Ramos (cell line): Measurements from ENCODE around the gene RINT1.
"Not testable (repeated sequence)": the region's sequence is repeated elsewhere in the genome, so short reads cannot be mapped to it uniquely, and the experiment has no call there.

Experiments used
- in situ Hi-C: fragments of 300-500 bp; cut with MboI; formaldehyde crosslinking; loops from one replicate; pipeline ENCODE4 v1.14.3; 2022; ENCODE audit warnings: low sequenced_read_pairs; ENCODE audit not compliant: unreplicated experiment

The RINT1 gene

GRCh38 chr7:105531792-105532671 lies at the start of gene RINT1:
TSS of gene RINT1 (plus strand) at chr7:105532201. CDS start at chr7:105532316, 115 bp downstream.
- in situ Hi-C loops = no loop called here

GRCh38 chr7:105487579-105488571 lies 44.1 kb upstream of the RINT1 start:
- in situ Hi-C loops = no loop called here

GRCh38 chr7:105489409-105489808 lies 42.6 kb upstream of the RINT1 start:
- in situ Hi-C loops = no loop called here

GRCh38 chr7:105493196-105493922 lies 38.6 kb upstream of the RINT1 start:
- in situ Hi-C loops = no loop called here

- in situ Hi-C loops = no loop called here
Measured at GRCh38 chr7:105493923-105494315, 38.1 kb upstream of the RINT1 start.

DNA sequence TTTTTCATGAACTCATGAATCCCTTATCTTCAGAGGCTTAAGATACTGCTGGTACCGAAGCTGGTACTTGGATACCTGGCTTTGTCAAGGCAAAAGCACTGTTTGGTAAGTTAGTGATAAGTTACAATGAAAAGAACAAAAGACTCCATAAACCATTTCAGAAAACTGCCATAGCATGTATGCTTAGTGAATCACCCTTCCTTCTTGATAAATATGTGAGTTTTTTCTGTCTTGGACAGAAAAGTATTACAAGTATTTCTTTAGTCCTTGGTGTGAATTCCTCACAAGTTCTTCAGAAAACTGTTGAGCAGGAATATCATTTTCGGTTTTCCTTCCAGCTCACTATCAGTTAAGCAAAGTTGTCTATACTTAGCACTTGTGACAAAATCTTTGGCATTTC lies 35.5 kb upstream of the RINT1 start:
- in situ Hi-C loops = no loop called here

GRCh38 chr7:105497016-105497415 lies 35.0 kb upstream of the RINT1 start:
- in situ Hi-C loops = no loop called here

GRCh38 chr7:105502173-105502572 lies 29.8 kb upstream of the RINT1 start:
- in situ Hi-C loops = no loop called here

DNA sequence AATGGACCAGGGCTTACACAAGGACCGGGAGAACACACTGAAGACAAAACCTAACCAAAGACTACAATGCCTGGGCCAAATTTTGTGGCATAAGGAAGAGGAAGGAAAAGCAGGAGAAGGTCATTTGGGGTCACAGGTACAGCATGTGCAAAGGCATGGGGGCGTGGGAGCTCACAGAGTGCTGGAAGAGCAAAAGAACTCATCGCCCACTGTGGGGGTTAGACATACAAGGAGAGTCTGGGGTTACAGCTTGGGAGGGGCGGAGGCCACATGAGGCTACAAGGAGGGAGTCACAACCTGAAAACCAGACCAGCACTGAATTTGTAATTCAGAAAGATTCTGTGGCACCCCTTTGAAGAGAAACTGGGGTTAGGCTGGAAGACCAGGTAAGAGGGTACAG lies 19.6 kb upstream of the RINT1 start:
- in situ Hi-C loops = no loop called here

DNA sequence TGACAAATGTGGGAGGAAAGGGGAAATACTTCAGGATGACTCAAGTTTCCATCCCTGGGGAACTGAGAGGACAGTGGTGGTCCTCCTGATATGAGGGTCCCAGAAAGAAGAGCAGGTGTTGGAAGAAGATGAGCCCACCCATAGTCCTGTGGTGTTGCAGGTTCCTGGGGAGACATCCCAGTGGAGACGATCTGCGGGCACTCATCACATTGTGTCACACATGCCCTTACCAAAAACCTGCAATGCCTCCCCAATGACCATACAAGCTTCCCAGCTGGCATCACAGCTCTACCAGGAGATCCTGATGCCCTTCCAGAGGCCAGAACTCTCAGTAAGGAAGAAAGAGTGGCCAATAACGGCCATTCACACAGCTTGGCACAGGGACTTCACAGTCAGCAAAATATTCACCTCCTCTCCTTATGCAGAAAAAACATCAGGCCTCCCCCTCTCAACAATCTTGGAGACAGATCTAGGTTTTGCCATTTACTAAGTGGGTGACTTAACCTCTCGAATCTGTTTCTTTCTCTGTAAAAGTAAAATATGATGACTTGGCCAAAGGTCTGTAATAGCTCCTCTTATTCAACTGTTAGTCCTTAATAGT lies 19.0 kb upstream of the RINT1 start:
- in situ Hi-C loops = no loop called here

DNA sequence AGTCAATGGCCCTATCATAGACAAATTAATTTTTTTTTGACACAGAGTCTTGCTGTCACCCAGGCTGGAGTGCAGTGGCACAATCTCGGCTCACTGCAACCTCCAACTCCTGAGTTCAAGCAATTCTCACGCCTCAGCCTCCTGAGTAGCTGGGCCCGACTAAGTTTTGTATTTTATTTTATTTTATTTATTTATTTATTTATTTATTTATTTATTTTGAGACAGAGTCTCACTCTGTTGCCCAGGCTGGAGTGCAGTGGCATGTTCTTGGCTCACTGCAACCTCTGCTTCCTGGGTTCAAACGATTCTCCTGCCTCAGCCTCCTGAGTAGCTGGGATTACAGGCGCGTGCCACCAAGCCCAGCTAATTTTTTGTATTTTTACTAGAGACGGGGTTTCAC lies 16.4 kb upstream of the RINT1 start:
- in situ Hi-C loops = not testable (repeated sequence)

- in situ Hi-C loops = no loop called here
Measured at GRCh38 chr7:105519353-105519752, 12.6 kb upstream of the RINT1 start.

GRCh38 chr7:105520620-105521019 lies 11.4 kb upstream of the RINT1 start:
- in situ Hi-C loops = not testable (repeated sequence)

DNA sequence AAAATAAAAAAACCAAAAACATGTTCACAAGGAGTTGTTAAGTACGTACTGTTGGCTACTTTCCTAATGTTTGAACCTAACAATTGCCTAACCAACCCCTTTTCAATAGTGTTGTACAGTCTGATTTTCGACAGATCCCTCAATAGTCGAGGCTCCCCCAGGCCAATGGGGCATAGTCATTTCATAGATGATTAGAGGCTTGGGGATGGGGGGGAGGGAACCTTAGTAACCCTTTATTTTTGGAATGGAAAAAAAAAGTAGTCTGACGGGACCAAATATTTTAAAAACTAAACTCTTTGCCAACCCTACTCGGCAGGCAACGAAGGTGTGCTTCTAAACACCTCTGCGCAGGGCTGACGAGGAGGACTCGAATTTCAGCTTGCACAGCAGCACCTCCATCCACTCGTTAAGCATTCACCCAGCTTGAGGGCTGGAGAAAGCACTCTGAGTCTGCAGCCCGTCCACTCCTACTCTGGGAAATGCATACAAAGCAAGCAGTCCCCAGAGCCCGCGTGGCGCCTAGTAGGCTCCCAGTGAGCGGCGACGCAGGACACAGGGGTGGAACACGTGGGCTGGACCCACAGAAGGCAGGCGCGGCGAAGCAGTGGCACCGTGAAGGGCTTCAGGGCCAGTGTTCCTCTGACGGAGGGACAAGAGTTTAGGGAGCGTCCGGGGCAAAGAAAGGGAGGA lies 10.8 kb upstream of the RINT1 start:
- in situ Hi-C loops = no loop called here

DNA sequence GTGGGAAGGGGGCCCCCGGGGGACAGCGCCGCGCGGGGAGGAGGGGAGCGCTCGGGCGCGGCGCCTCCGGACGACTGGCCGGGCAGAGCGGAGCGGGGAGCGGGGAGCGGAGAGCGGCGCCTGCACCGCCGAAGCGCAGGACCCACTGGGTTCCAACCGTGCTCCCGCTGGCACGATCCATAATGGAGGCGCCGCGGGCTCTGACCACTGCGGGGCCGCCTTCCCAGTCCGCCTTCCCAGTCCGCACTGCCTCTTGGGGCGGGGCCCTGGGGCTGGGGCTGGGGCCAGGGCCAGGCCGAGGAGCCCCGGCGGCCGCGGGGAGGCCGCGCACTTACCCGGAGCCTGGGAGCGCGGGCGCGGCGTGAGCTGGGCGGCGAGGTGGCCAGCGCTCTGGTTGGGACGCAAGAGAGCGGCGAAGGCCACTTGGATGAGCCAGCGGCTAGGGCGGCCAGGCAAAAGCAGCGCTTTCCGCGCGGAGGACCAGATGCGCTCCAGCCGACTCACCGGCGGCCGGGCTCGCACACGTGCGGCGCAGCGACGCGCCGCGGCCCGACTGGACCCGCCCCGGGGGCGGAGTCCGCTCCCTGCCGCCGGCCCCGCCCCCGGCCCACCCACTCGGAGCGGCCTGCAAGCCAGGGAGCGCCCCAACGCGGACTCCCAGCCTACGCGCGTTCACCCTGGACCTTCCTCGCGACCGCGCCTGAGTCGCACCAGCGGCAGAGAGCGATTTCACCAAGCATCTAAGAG lies 10.1 kb upstream of the RINT1 start, which contains the start of gene PUS7:
TSS of gene PUS7 (minus strand) at position 555 of the 747 bp plus-strand sequence. CDS start 13,759 bp downstream, outside the sequence.
- in situ Hi-C loops = no loop called here

GRCh38 chr7:105524423-105524822 lies 7.6 kb upstream of the RINT1 start:
- in situ Hi-C loops = not testable (repeated sequence)

DNA sequence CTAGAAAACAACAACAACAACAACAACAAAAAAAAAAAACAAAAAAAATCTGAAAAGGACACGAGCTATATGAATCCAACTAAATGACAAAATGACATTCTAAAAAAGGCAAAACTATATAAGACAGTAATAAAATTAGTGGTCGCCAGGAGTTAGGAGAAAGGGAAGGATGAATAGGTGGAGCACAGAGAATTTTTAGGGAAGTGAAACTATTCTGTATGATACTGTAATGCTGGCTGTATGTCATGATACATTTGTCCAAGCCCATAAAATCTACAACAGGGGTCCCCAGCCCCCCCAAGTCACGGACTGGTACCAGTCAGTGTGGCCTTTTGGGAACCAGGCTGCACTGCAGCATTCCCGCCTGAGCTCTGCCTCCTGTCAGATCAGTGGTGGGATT lies 7.2 kb upstream of the RINT1 start:
- in situ Hi-C loops = no loop called here

DNA sequence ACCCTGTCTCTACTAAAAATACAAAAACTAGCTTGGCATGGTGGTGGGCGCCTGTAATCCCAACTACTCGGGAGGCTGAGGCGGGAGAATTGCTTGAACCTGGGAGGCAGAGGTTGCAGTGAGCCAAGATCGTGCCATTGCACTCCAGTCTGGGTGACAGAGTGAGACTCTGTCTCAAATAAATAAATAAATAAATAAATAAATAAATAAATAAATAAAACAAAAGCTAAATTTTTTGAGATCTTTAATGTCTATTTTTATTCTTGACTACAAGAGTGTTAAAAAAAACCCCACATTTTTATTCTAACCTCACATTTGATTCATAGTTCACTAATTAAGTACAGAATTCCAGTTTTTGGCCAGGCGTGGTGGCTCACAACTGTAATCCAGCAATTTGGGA lies 4.3 kb upstream of the RINT1 start:
- in situ Hi-C loops = not testable (repeated sequence)

GRCh38 chr7:105530126-105530525 lies 1.9 kb upstream of the RINT1 start:
- in situ Hi-C loops = no loop called here
